OCI-LY3 (cell line): ENCODE data around the gene RNH1.

ENCODE experiments used
- H2AFZ ChIP-seq: fragments of 200-600, 300-600 bp; shearing (Covaris generic); 2 replicates; pipeline ENCODE4 v1.6.0; 2014; ENCODE audit warnings: antibody characterized with exemption, low read depth, low read length
- H3K27ac ChIP-seq: fragments of 200-600, 300-600 bp; sonication (generic); 2 replicates; pipeline ENCODE4 v1.5.1; 2014; ENCODE audit warnings: mild to moderate bottlenecking, low read length, moderate library complexity, mixed read lengths
- H3K27me3 ChIP-seq: fragments of 200-600, 300-600 bp; sonication (generic); 2 replicates; pipeline ENCODE4 v1.6.1; 2014; ENCODE audit warnings: low read depth, low read length, mixed read lengths
- H3K36me3 ChIP-seq: fragments of 200-600, 300-600 bp; sonication (generic); replicated peaks from 2 replicates; pipeline ENCODE3; 2014; ENCODE audit warnings: low read depth, low read length, mixed read lengths
- H3K4me1 ChIP-seq: fragments of 300-600, 200-600 bp; sonication (generic); 2 replicates; pipeline ENCODE4 v1.6.1; 2014; ENCODE audit warnings: low read length, mixed read lengths
- H3K4me2 ChIP-seq: fragments of 200-600, 300-600 bp; sonication (generic); 2 replicates; pipeline ENCODE4 v1.6.1; 2014; ENCODE audit warnings: low read length, mixed read lengths
- H3K4me3 ChIP-seq: fragments of 300-600, 200-600 bp; sonication (generic); 2 replicates; pipeline ENCODE4 v1.5.1; 2014; ENCODE audit warnings: antibody characterized with exemption, mild to moderate bottlenecking, low read length, moderate library complexity
- H3K79me2 ChIP-seq: fragments of 300-600, 200-600 bp; shearing (Covaris generic); 2 replicates; pipeline ENCODE4 v1.6.1; 2014; ENCODE audit warnings: mild to moderate bottlenecking, low read length, mixed read lengths
- H3K9ac ChIP-seq: fragments of 300-600, 200-600 bp; shearing (Covaris generic); 2 replicates; pipeline ENCODE4 v1.6.0; 2014; ENCODE audit warnings: mild to moderate bottlenecking, low read length, moderate library complexity
- H3K9me3 ChIP-seq: fragments of 200-600, 300-600 bp; shearing (Covaris generic); 2 replicates; pipeline ENCODE4 v1.6.1; 2014; ENCODE audit warnings: low read length, mixed read lengths; ENCODE audit not compliant: insufficient read depth
- H4K20me1 ChIP-seq: fragments of 200-600, 300-600 bp; sonication (generic); 2 replicates; pipeline ENCODE4 v1.6.1; 2016; ENCODE audit warnings: low read length, mixed read lengths; ENCODE audit not compliant: insufficient read depth
- EZH2phosphoT487 ChIP-seq: fragments of 200-600 bp; shearing (Covaris generic); IDR thresholded peaks from 2 replicates; pipeline ENCODE4 v1.6.1; 2018; ENCODE audit warnings: antibody characterized with exemption, mixed run types, low read depth
- TF ChIP-seq, protein P1 (sequence below): fragments of 200-600, 300-600 bp; sonication (generic); IDR thresholded peaks from 2 replicates; pipeline ENCODE4 v1.5.1; 2014; ENCODE audit warnings: antibody characterized with exemption, low read length, low read depth

Gene RNH1

GRCh38 chr11:545171-545570 lies 38.1 kb upstream of the RNH1 start:
- no peak overlapping the region for H3K27ac ChIP-seq
- no peaks in the 10 kb centered on the region for H3K79me2 ChIP-seq
- no peak for TF ChIP-seq EZH2phosphoT487
- TF ChIP-seq, protein P1, sequence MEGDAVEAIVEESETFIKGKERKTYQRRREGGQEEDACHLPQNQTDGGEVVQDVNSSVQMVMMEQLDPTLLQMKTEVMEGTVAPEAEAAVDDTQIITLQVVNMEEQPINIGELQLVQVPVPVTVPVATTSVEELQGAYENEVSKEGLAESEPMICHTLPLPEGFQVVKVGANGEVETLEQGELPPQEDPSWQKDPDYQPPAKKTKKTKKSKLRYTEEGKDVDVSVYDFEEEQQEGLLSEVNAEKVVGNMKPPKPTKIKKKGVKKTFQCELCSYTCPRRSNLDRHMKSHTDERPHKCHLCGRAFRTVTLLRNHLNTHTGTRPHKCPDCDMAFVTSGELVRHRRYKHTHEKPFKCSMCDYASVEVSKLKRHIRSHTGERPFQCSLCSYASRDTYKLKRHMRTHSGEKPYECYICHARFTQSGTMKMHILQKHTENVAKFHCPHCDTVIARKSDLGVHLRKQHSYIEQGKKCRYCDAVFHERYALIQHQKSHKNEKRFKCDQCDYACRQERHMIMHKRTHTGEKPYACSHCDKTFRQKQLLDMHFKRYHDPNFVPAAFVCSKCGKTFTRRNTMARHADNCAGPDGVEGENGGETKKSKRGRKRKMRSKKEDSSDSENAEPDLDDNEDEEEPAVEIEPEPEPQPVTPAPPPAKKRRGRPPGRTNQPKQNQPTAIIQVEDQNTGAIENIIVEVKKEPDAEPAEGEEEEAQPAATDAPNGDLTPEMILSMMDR, result no peak
- H3K4me3 ChIP-seq, result no peak overlapping the region
- no peaks in the 10 kb centered on the region for H3K4me1 ChIP-seq
- H3K27me3 ChIP-seq, result no peaks in the 10 kb centered on the region
- no peak overlapping the region for H3K4me2 ChIP-seq
- H2AFZ ChIP-seq, result no peak overlapping the region
- H3K9ac ChIP-seq, result no peak overlapping the region
- H3K9me3 ChIP-seq, result no peaks in the 10 kb centered on the region
- H3K36me3 ChIP-seq, result no peaks in the 10 kb centered on the region
- H4K20me1 ChIP-seq, result no peaks in the 10 kb centered on the region

DNA sequence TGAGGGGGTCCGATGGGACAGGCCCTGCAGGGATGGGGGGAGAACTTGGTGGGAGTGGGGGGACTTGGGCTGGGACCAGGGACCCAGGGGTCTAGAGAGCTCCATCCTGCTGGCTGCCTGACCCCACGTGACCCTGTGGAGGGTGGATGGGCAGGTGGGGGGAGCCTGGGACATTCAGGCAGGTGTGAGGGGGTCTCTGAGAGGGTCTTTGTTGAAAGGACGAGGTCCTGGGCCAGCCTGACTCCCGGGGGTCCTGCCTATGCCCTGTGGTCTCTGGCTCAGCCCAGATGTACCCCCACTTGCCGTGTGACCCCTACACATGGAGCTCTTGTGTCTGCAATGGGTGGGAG lies 37.8 kb upstream of the RNH1 start:
- Histone ChIP-seq H3K9me3 (no peaks in the 10 kb centered on the region), H3K79me2 (no peaks in the 10 kb centered on the region), H3K27me3 (no peaks in the 10 kb centered on the region), H3K9ac (no peak overlapping the region), H3K4me2 (no peak overlapping the region), H4K20me1 (no peaks in the 10 kb centered on the region), H3K36me3 (no peaks in the 10 kb centered on the region), H3K4me1 (no peaks in the 10 kb centered on the region), H3K4me3 (no peak overlapping the region), H2AFZ (no peak overlapping the region), H3K27ac (no peak overlapping the region)
- TF ChIP-seq, protein P1, result no peak
- TF ChIP-seq EZH2phosphoT487, result no peak

- Histone ChIP-seq H3K4me2 (no peak overlapping the region), H3K4me3 (no peak overlapping the region), H3K27me3 (no peaks in the 10 kb centered on the region), H2AFZ (no peak overlapping the region), H3K4me1 (peaks cover 14% of the 10 kb centered on the region; the same call in 1 of the 2 replicates), H3K27ac (no peak overlapping the region), H3K79me2 (no peaks in the 10 kb centered on the region), H3K36me3 (no peaks in the 10 kb centered on the region), H3K9ac (no peak overlapping the region), H3K9me3 (no peaks in the 10 kb centered on the region), H4K20me1 (no peaks in the 10 kb centered on the region)
- TF ChIP-seq, protein P1, result no peak
- no peak for TF ChIP-seq EZH2phosphoT487
These were observed 34.4 kb upstream of the RNH1 start for GRCh38 chr11:541433-541885.

DNA sequence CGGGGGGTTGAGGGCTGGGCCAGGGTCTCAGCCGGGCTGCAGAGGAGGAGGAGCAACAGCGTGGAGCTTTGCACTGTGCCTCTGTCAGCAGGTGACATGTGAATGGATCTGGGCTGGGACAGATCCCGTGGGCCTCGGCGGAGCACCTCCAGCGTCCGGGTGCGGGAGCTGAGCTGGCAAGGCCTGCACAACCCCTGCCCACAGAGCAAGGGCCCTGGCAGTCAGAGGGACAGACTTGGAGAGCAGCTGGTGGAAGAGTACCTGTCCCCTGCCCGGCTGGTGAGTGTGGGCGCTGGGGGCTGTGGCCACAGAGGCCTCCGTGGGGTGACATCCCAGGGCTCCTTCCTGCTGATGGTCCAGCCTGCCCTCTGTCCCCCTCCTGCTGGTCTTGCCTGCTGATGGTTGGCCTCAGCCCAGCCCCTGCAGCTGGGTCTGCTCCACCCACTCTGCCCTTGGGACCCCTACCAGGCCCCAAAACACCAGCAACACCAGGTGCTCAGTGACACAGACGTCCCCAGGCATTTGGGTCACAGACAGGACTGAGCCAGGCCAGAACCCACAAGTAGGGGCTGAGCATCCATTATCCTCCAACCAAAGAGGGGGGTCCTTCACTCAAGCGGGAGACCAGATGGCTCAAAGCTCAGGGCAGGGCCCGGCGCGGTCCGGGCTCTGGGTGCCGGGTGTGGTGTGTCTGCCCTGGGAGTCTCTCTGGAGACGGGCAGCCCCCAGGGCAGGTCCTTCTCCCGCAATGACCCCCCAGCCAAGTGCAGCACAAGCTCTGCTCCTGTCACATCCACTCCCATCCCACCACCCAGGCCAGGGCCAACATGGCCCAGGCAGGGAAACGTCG lies 33.8 kb upstream of the RNH1 start:
- no peaks in the 10 kb centered on the region for H4K20me1 ChIP-seq
- no peaks in the 10 kb centered on the region for H3K79me2 ChIP-seq
- no peak overlapping the region for H3K27ac ChIP-seq
- no peak overlapping the region for H2AFZ ChIP-seq
- H3K36me3 ChIP-seq, result no peaks in the 10 kb centered on the region
- no peaks in the 10 kb centered on the region for H3K9me3 ChIP-seq
- H3K27me3 ChIP-seq, result no peaks in the 10 kb centered on the region
- TF ChIP-seq EZH2phosphoT487, result no peak
- TF ChIP-seq, protein P1, result no peak
- H3K4me1 ChIP-seq, result peaks cover 14% of the 10 kb centered on the region; the same call in 1 of the 2 replicates
- no peak overlapping the region for H3K9ac ChIP-seq
- H3K4me3 ChIP-seq, result no peak overlapping the region
- no peak overlapping the region for H3K4me2 ChIP-seq
